ENCODE results near the gene CHST9. TPM values are rescaled to one million over a fixed set of nuclear protein-coding genes. Genes with fewer than 3 reads are reported as not detected.

The CHST9 gene
- total and polyA plus RNA-seq, 10 of the 15 experiments (the other 5 are each of a cell fraction or from before 2014, with no cell fraction given) = 0.34 TPM; not detected in 9

- Histone ChIP-seq H4K20me1 (ENCODE audit: control insufficient read depth, insufficient read depth) (no peaks in the 10 kb centered on the region), H3K4me3 (no peak overlapping the region), H3K36me3 (ENCODE audit: control insufficient read depth in 2 of 2, insufficient read depth in 2 of 2, low read length in 1 of 2) (no peaks in the 10 kb centered on the region), H3K9ac (ENCODE audit: control insufficient read depth, insufficient read depth, low read length) (no peak overlapping the region), H2AFZ (ENCODE audit: control insufficient read depth, low read depth, low read length) (no peak overlapping the region), H3K4me2 (ENCODE audit: control insufficient read depth, insufficient read depth) (no peak overlapping the region), H3K27me3 (replicated peaks in 1 of 2; ENCODE audit: control insufficient read depth in 2 of 2, insufficient read depth in 2 of 2, low read length in 1 of 2) (no peaks in the 10 kb centered on the region), H3K4me1 (ENCODE audit: control insufficient read depth, insufficient read depth, low read length) (no peaks in the 10 kb centered on the region), H3K79me2 (ENCODE audit: control insufficient read depth, insufficient read depth, low read length) (no peaks in the 10 kb centered on the region), H3K9me3 (replicated peaks; ENCODE audit: control insufficient read depth, insufficient read depth, low read length) (no peaks in the 10 kb centered on the region), H3K27ac (ENCODE audit: control insufficient read depth, insufficient read depth) (no peak overlapping the region)
- RAD21 ChIA-PET (ENCODE audit: unreplicated experiment) = no interaction called here
- SMC1A ChIA-PET (ENCODE audit: uncharacterized antibody, unreplicated experiment) = interaction anchor here (1.4 kb wide), 1 partner anchor 76 kb away, joined by 3 read pairs; no protein-coding TSS in a partner anchor
- intact Hi-C loops (cut with micrococcal nuclease; ENCODE audit: unreplicated experiment) (no loop called here), in situ Hi-C loops (cut with MboI) (no loop called here)
- BruUV-seq (replicated peaks) = no TSS peak
- CTCF ChIA-PET = no interaction called here
- no peak for ATAC-seq
- 39% methylated on average over 7 of the region's 7 CpGs for WGBS (ENCODE audit: insufficient coverage, insufficient replicate concordance, low lambda C conversion rate, missing lambda C conversion rate)
- no peak for FAIRE-seq
- DNase-seq (ENCODE audit: low read depth, low spot score) = no peak
- POLR2A ChIA-PET = no interaction called here
- TF ChIP-seq NRF1 (conservative IDR thresholded peaks at IDR 0.05; ENCODE audit: low read depth, low read length) = no peak
- no peak for TF ChIP-seq NFXL1 (IDR thresholded peaks at IDR 0.05; ENCODE audit: borderline replicate concordance)
- no peak for TF ChIP-seq CEBPZ (IDR thresholded peaks at IDR 0.05; ENCODE audit: low read depth, low read length)
- TF ChIP-seq ATF3 (IDR thresholded peaks at IDR 0.05; ENCODE audit: borderline replicate concordance, extremely low read depth, low read depth, low read length) = no peak
- TF ChIP-seq SPI1 (IDR thresholded peaks at IDR 0.05; ENCODE audit: borderline replicate concordance, insufficient read depth, low read depth, low read length) = no peak
- TF ChIP-seq HDAC2 (IDR thresholded peaks at IDR 0.05) = no peak
- no peak for TF ChIP-seq MAX (IDR thresholded peaks at IDR 0.05; ENCODE audit: low read depth, low read length)
- no peak for TF ChIP-seq HDGF (IDR thresholded peaks at IDR 0.05)
- no peak for TF ChIP-seq ESRRA (IDR thresholded peaks at IDR 0.05; ENCODE audit: low read length)
- TF ChIP-seq E2F4 (IDR thresholded peaks at IDR 0.05; ENCODE audit: low read depth, low read length) = no peak
- TF ChIP-seq SUZ12 (IDR thresholded peaks at IDR 0.05; ENCODE audit: unreplicated experiment) = no peak
- TF ChIP-seq NKRF (conservative IDR thresholded peaks at IDR 0.05) = no peak
- no peak for TF ChIP-seq IRF3 (IDR thresholded peaks at IDR 0.05)
- no peak for TF ChIP-seq IRF4 (IDR thresholded peaks at IDR 0.05; ENCODE audit: low read depth, low read length)
- no peak for TF ChIP-seq IKZF2 (IDR thresholded peaks at IDR 0.05)
- TF ChIP-seq CHD1 (IDR thresholded peaks at IDR 0.05; ENCODE audit: low read depth, low read length) = no peak
Observed at GRCh38 chr18:27130065-27130630, 55.0 kb downstream of the CHST9 start.

Data from GM12878 (cell line).